ENCODE data around the gene ATXN1.
"Not testable (repeated sequence)": the region's sequence is repeated elsewhere in the genome, so short reads cannot be mapped to it uniquely, and the experiment has no call there.

Gene ATXN1

DNA sequence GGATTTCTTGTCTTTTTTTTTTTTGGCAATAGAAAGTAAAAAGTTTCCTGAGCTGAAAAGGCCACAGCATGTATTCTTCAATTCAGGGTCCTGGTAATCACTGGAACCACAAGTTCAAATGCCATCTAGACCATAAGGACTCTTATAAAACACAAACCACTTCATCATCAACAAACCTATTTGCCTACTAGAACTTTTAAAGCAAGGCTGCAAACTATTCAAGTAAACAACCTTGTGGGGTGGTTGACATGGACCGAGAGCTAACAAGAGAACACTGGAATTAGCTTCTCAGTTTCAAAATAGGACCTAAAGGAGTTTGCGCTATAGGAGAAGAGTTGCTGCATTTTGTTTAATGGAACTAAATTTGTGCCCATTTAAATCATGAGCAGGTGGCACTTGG lies 215.9 kb downstream of the ATXN1 start:
- in situ Hi-C loops (cut with HindIII; ENCODE audit: low sequenced_read_pairs), result no loop called here

DNA sequence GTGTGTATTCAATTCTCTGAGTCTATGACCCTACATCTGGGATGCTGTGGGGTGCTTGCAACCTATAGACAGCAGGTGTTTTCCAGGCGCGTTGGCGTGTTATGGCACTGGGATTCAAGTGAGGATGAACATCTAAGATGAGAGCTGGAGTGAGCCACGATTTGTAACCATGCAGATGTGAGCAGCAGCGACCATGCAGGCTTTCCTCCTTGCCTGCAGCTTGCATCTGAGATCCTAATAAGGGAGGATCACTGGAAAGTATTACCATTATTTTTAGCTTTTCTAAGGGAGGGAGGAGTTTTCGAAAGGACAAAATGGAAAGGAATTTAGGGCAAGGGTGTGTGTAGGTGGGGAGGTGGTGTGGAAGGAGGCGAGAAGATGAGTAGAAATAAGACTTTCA lies 216.7 kb downstream of the ATXN1 start:
- in situ Hi-C loops (cut with HindIII; ENCODE audit: low sequenced_read_pairs), result no loop called here

DNA sequence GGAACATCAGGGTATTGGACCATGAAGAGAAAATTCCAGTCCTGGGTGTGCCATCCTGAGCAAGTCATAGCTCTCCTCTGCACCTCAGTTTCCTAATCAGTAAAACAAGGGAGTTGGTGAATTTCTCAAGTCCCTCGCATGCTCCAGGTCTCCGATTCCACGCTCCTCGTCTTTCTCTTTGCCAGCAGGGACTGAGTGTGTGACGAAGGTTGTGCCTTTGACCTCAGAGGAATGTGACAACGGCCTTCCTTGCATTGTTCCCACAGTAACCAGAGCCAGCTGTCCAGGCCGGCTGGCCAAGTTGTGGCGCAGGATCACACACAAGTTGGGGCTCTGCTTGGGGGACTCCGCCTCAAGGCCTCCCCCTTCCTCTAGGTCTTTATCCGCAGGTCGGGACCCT lies 217.3 kb downstream of the ATXN1 start:
- in situ Hi-C loops (cut with HindIII; ENCODE audit: low sequenced_read_pairs), result no loop called here

DNA sequence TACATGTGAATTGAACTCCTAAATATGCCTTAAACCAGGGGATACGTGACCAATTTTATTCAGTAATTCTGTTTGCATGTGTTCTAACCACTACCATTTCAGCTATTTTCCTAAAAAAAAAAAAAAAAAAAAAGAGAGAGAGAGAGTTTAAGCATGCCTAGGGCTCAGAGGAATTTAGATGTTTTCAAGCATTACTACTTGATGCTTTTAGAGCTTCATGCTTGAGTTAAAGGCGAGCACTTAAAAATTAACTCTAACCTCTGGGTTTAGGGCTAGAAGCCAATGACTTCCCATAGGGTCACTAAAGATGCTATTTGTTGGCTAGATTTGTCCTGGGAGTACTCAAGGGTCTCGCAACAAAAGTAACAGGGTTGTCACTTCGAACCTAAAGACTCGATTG lies 217.7 kb downstream of the ATXN1 start:
- in situ Hi-C loops (cut with HindIII; ENCODE audit: low sequenced_read_pairs), result no loop called here

DNA sequence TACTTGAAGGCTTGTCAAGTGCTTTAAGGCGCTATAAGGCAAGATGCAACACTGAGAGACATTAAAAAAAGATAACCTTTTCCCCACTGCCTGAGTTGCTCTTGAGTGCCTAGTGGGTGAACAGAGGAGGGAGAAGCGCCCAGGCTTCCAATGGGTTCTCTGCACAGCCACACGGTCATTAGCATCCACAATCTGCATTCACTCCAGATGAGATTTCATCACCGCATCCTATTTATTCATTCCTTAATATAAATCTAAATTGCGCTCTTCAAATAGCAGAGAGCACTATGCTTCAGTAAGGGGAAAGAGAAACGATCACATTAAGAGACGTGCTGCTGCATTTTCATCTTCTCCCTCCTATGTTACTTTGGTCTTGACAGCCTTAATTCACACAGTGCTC lies 219.2 kb downstream of the ATXN1 start:
- in situ Hi-C loops (cut with HindIII; ENCODE audit: low sequenced_read_pairs), result no loop called here

DNA sequence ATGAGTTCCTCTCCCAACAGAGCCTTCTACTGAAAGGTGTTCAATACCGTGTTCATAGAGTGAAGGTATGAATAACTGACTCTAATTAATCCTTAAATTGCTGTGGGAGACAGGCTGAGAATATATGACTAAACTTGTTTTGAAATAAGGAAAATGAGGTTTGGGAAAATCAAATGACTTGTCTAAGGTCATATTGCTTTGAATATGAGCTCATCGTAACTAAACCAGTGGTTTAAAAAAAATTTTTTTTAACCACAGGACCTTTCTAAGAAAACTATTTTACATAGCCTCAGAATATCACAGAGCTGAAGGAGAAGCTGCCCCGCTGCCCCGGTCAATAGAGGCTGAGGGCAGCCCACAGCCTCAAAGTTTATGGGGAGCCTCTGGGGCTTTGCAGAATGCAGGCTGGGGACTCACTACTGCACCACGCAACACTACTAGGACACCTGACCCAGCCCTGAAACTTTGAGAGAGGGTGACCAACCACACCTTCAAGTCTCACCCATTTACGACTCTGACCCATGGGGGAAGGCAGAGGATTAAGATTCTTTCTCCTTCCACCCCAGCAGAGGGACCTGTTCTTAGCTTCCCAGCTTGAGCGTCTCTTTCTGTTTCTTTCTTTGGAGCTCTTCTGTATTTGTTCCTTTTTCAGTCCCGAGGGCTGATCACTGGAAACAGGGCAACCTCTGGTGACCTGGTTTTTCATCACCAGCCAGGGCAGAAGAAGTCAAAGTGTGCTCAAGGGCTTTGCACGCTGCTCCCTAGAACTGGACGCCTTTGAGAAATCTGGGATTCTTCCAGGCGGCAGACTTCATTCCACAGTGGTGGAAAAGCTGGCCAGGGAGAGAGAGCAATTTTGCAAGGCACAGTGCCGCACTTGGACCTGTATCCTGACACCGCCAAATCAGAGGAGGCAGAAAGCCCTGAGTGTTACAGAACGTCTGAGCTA lies 220.2 kb downstream of the ATXN1 start:
- in situ Hi-C loops (cut with HindIII; ENCODE audit: low sequenced_read_pairs), result no loop called here

DNA sequence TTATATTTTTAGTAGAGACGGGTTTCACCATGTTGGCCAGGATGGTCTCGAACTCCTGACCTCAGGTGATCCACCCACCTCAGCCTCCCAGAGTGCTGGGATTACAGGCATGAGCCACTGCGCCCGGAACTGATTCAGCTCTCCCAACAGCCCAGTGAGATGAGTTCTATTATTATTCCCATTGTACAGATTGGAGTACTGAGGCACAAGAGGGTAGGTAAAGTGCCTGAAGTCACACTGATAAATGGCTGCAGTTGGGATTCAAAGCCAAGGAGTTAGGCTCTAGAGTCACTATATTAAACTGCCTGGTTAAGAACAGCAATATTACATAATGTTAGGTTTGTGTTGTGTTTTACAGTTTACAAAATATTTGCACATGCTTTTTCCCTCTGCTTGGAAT lies 220.9 kb downstream of the ATXN1 start:
- in situ Hi-C loops (cut with HindIII; ENCODE audit: low sequenced_read_pairs), result not testable (repeated sequence)

DNA sequence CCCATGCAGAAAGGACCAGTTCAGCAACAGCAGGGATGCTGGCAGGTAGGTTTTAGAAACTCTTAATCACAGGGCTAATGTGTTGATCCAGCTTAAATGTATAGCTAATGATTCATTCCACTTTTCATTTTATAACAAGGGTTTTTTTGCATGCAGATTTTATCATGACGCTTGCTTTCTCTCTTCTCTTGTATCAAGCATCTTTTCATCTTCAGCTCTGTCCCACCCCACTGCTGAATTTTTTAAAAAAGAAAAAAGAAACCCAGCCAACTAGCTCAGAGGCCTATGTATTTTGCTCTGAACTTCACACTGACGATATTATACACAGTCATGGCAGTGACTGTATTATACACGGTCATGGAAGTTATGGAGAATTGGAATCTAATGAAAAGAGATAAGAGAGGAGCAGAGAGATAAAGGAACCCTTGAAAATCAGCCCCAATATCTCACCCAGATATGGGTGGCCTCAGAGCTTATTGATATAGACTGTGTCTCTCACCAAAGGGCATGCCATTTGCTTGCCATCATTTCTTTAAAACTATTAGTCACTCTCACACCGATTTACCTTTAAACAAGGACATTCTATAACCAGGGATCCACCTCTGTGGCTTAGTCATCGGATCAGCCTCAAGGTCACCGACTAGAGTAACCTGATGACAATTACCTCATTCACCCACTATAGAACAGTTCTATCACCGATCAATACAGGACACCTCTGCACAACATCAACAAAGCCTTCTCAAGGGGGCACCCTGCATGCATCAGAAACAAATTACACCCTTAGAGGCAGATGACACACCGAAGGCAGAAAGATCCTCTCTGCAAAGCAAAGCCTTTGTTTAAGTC lies 222.0 kb downstream of the ATXN1 start:
- in situ Hi-C loops (cut with HindIII; ENCODE audit: low sequenced_read_pairs), result no loop called here

DNA sequence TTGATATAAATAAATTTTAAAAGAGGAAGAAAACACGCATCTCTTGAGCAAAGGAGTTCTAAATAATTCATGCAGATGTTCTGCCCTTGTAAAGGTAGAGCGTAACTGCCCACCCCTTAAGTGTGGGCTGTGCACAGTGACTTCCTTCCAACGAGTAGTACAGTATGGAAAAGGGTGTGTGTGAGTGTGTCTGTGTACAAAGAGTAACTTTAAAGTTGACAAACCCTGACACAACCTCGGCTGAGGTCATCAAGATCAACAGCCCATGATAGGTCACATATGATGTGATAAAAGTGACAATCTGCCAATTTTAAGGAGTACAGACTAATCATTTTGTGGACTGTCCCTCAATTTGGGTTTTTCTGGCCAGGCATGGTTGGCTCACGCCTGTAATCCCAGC lies 225.7 kb downstream of the ATXN1 start:
- in situ Hi-C loops (cut with HindIII; ENCODE audit: low sequenced_read_pairs), result no loop called here

DNA sequence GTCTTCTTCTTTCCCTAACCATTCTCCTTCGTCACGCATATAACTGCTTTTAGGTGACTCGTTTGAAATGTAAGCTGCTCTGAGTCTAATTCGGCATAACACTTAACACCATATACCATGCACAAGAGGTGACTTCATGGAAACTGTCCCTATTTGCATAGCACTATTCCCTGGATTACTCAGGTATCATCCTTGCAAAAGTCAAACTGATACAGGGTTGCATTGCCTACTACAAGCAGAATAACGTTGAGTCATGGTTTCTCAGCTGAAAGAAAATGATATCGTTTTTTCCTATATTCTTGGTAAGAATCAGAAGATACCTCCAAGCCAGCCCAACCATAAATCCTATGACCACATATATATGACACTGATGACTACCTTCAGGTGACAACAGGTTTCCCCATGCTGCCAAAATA lies 227.5 kb downstream of the ATXN1 start:
- in situ Hi-C loops (cut with HindIII; ENCODE audit: low sequenced_read_pairs), result no loop called here

DNA sequence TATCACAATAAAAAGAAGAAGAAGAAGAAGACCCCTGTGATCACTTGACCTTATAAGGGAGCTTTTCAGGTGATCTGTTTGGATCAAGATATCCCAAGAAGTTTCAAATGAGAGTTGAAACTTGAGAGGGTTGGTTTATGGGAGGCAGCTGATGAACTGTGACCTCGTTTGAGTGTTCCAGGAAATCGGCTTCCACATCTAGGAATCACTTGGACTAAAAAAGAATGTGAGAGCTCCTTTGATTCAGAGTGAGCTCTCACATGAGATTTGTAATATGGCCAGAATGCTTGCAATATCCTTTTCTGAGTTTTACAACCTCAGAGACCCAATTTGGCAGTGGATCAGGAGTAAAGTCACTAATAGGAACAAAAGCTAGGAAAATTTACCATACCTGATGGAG lies 228.1 kb downstream of the ATXN1 start:
- in situ Hi-C loops (cut with HindIII; ENCODE audit: low sequenced_read_pairs), result no loop called here

DNA sequence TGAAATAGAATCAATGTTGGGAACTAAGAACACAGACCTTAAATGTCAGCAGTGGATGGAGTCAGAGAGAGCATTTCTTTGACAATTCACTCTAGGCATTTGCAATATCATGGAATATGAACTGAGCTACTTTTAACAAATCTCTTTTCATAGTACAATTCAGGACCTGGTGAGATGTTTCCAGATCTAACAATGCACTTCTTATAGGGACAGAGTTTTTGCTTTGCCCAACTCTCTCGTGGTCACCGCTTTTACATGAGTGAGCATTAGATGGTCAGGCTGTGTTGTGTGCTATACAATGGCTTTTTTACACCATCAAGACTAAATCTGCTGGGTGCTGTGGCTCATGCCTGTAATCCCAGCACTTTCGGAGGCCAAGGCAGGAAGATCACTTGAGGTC lies 233.6 kb downstream of the ATXN1 start:
- in situ Hi-C loops (cut with HindIII; ENCODE audit: low sequenced_read_pairs), result no loop called here

DNA sequence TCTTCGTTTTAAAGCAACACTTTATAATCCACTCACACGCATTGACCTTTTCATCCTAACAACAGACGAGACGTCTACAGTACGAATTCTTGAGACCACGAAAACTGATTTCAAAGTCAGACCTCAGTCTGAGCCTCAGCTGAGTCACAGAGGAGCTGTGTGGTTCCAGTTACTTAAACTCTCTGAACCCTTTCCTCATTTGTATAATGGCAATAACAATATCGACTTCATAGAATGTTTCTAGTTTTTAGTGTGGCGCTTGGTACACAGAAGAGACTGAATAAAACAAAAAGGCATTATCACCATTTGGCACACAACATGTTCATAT lies 236.9 kb downstream of the ATXN1 start:
- in situ Hi-C loops (cut with HindIII; ENCODE audit: low sequenced_read_pairs), result no loop called here

DNA sequence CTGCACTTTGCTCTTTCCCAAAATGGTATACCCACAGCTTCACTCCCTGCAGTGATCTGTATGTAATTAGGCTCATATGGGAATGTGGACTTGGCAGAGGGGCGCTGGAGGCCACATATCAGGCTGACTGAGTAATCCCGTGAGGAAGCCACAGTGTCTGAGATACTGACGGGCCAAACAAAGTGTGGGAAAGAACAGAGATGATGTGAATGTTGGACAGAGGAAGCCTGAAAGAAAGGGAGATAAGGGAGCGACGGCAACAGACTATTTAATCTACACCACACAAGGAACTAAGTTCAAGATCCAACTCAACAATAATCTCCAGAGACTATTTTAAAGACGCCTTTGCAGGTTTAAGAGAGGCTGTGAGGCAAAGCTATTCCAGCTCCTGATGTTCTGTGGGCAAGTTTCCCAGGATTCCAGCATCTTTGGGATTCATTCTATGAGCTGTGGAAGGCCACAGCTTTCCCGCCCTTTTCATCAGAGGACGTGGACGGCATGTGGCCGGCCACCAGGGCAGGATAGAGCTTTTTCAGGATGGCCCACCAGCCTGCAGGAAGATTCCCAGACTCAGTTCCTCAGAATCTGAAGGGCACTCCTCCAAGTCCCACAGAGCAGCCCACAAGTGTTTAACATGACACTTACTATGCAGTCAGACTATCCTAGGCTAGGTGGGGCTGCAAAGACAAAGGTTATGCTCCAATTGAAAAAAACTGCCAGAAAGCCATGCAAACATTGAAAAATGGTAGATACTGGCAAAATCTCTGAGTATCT lies 237.5 kb downstream of the ATXN1 start:
- in situ Hi-C loops (cut with HindIII; ENCODE audit: low sequenced_read_pairs), result no loop called here

DNA sequence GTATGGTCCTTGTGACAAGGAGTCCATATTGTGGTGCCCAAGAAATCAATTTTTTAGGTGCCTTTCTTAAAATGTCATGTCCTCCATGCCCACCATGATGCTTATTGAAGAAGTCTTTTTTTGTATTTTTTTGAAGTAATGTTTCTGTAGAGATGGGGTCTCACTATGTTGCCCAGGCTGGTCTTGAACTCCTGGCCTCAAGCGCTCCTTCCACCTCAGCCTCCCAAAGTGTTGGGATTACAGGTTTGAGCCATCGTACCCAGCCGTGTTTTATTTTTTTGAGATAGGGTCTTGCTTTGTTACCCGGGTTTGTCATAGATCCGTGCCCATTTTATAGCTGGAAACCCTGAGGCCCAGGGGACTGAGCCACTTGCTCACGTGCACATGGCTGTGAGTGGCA lies 238.3 kb downstream of the ATXN1 start:
- in situ Hi-C loops (cut with HindIII; ENCODE audit: low sequenced_read_pairs), result no loop called here

DNA sequence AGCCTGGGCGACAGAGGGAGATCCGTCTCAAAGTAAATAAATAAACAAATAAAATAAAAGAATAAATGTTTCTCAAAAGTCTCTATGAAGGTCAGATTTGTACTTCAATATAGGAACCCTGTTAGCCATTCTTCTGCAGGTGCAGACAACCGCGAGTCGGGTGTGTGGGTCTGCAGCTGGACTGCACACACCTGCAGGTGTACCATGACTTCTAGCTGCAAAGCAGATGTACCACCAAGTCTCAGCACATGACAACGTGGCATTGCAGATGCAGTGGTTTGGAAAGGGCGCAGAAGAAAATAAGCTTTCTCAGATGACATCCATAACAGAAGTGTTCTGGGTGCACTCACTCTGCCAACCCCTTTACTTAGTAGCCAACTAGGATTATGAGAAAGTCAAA lies 239.7 kb downstream of the ATXN1 start:
- in situ Hi-C loops (cut with HindIII; ENCODE audit: low sequenced_read_pairs), result no loop called here

DNA sequence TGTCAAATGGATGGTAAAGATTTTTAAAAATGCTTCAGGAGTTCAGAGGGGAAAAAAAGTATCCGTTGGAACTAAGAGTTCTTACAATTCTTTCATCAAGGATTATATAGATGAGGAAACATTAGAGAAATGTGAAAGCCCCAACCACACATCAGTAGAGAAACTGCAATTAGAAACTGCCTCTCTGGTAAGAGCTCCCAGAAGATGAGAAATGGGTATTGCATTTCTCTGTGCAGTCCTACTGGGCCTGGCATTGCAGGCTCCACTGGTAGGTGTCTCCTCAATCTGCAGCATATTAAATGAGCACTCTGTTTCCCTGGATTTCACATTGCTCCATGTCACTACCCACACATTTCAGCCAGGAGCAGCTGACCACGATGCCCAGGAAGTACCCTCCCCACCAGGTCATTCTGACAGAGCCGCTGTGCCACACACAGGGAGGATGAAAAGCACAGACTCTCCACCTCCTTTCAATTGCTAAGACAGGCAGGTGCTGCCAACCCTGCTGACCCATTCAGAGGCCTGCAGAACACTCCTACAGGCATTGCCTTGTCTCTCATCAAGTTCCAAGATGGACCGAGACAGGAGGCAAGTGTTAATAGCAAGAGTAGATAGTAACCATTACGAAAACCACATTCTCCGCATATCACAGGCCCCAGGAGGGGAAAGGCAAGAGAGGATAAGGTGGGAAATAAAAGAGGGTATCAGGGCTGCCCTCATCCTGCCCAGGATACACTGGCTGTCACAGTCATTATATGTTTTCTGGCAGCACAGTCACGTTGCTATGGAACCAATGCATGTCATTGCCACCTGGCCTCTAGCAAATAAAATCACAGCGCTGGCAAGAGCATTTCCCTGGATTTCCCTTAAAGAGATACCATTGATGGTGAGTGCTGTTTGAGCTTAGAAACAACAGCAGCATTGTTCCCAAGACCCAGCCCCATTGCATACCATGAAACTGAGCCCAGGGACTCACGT lies 241.7 kb downstream of the ATXN1 start:
- in situ Hi-C loops (cut with HindIII; ENCODE audit: low sequenced_read_pairs), result no loop called here

DNA sequence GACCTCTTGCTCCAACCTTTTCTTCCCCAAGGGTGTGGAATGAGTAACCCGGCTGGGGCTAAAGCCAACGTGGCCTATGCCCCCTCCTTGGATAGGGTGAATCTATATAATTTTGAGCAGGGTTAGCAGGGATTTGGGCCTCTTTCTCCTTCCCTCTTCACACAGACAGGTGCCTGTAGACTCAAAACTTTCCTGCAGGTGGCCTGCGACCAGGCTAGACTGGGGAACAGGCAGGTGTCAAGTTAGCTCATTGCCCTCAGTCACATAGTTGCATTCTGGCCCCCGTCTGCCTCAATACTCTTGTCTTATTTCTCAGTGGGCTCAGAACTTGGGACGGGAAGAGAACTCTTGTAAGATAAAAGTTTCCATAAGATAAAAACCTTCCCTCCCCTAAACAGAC lies 243.0 kb downstream of the ATXN1 start:
- in situ Hi-C loops (cut with HindIII; ENCODE audit: low sequenced_read_pairs), result no loop called here

DNA sequence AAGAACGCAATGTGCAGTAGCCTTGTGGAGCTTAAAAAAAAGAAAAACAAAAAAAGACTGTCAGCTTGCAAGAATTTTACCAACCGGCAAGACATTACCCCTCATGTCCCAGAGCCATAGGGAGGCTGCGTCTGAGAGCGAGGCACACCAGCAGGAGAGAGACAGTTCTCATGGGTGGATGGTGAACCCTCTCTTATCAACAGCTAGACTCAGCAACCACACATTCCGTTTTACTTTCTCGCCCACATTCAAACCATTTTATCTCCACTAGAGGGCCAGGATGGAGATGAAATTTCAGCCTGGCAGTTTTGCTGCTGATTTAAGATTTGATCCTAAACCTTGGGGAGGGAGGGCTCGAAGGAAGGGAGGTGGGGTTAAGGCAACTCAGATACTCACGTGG lies 247.0 kb downstream of the ATXN1 start:
- in situ Hi-C loops (cut with HindIII; ENCODE audit: low sequenced_read_pairs), result no loop called here
